Small intestine (tissue), 7 donors: ENCODE data around the gene C1orf105. TPM values are rescaled to one million over a fixed set of nuclear protein-coding genes. Genes with fewer than 3 reads are reported as not detected.
"Not testable (repeated sequence)": the region's sequence is repeated elsewhere in the genome, so short reads cannot be mapped to it uniquely, and the experiment has no call there.

ENCODE experiments used
- DNase-seq, 2 donors: peaks; one replicate each; pipeline versions ENCODE4 v3.0.0 to v3.0.0-alpha.2; 2013
- FAIRE-seq: peaks from 2 replicates; lab custom pipeline; 2012; peaks lifted over from hg19 to GRCh38; lab: Jason Lieb, UNC
- H3K27ac ChIP-seq, 3 donors: one replicate each; pipeline ENCODE4 v1.5.1; 2013; ENCODE audit warnings: low read length in 2 of 3, mild to moderate bottlenecking in 2 of 3, control low read depth in 1 of 3, inconsistent platforms in 1 of 3, low read depth in 1 of 3, moderate library complexity in 1 of 3
- H3K27me3 ChIP-seq, 3 donors: one replicate each; pipeline ENCODE4 v1.6.1; 2013; ENCODE audit warnings: low read length in 3 of 3, inconsistent platforms in 1 of 3; ENCODE audit not compliant: control insufficient read depth in 3 of 3, insufficient read depth in 3 of 3
- H3K36me3 ChIP-seq, 3 donors: one replicate each; pipeline ENCODE4 v1.6.1; 2013; ENCODE audit warnings: low read length in 3 of 3, inconsistent platforms in 1 of 3, low read depth in 1 of 3, mild to moderate bottlenecking in 1 of 3, moderate library complexity in 1 of 3; ENCODE audit not compliant: control insufficient read depth in 3 of 3, insufficient read depth in 2 of 3
- H3K4me1 ChIP-seq, 3 donors: one replicate each; pipeline ENCODE4 v1.6.1; 2013; ENCODE audit warnings: low read length in 2 of 3, inconsistent platforms in 1 of 3, low read depth in 1 of 3, mild to moderate bottlenecking in 1 of 3, moderate library complexity in 1 of 3; ENCODE audit not compliant: control insufficient read depth in 3 of 3, insufficient read depth in 2 of 3
- H3K4me3 ChIP-seq, 3 donors: one replicate each; pipeline ENCODE4 v1.5.1; 2013; ENCODE audit warnings: low read length in 3 of 3, control low read depth in 1 of 3, inconsistent platforms in 1 of 3, low read depth in 1 of 3, mild to moderate bottlenecking in 1 of 3, moderate library complexity in 1 of 3
- H3K9me3 ChIP-seq, 2 donors: one replicate each; pipeline ENCODE4 v1.6.1; 2013; ENCODE audit warnings: low read depth in 1 of 2, low read length in 1 of 2; ENCODE audit not compliant: control insufficient read depth in 2 of 2, insufficient read depth in 1 of 2
- WGBS, 3 donors: extraction: QIAGEN DNeasy Blood & Tissue Kit; methylation state at CpG; one replicate each; pipeline ENCODE4 v1.1.7; 2013; 5-methylcytosine and 5-hydroxymethylcytosine counted together
- polyA plus RNA-seq, 4 donors: library from polyadenylated mRNA; stranded (reverse) in 3 of 4; unstranded in 1 of 4; fragments of 200-250 nt in 3 of 4; fragments of 120-200 nt in 1 of 4; gene quantifications; one replicate each; pipeline versions ENCODE4 v1.2.1 to v1.2.3, GENCODE V29; 2013
- donor health status: healthy with polysubstance abuse.
- donor health status: control.
- donor health status: control.
- donor health status: Bipolar disorder and iron deficiency.
- donor health status: healthy.

C1orf105 gene
- polyA plus RNA-seq, 4 donors, result 0.10 to 1.1 (median 0.99) TPM; not detected in 1

DNA sequence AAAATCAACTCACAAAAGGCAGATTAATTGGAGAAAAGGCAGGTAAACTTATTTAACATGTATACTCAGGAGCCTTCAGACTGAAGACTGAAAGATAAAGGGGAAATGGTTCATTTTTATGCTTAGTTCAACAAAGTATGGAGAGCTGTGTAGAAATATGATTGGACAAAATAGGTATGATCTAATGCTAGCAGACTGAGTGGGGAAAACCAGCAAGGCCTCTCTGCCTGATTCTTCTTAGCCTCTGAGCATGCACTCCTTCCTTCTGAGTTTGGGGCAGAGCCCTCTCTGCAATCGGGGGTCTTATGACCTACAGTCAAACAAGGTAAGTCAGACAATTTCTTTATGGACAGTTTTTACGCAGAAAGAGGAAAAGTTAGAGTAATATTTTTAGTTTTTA, 73.7 kb downstream of the C1orf105 start:
- DNase-seq, result no peak
- H3K27me3 ChIP-seq, result no peaks in the 10 kb centered on the region
- peak overlapping the region in 1 of 3 donors; percentile 6 for H3K27ac ChIP-seq
- H3K4me1 ChIP-seq, result peaks cover 0 to 18% (median 3%) of the 10 kb centered on the region in 3 donors
- H3K4me3 ChIP-seq, result no peak overlapping the region
- no peak for FAIRE-seq
- WGBS, 3 donors, result 90 to 95% (median 93%) methylated on average over 2 of the region's 2 CpGs
- no peaks in the 10 kb centered on the region for H3K36me3 ChIP-seq
- H3K9me3 ChIP-seq, result no peaks in the 10 kb centered on the region

DNA sequence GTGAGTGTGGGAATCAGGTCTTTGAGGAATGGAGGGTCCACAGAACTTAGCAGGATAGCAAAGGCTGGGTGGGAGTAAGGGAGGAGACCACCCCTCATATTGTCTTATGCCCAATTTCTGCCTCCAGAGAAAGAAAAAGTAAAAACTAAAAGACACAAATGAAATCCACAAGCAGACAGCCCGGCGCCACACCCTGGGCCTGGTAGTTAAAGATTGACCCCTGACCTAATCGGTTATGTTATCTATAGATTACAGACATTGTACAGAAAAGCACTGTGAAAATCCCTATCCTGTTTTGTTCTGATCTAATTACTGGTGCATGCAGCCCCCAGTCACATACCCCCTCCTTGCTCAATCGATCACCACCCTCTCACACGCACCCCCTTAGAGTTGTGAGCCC, 75.6 kb downstream of the C1orf105 start:
- H3K36me3 ChIP-seq, DNase-seq, H3K27me3 ChIP-seq, H3K9me3 ChIP-seq, H3K4me3 ChIP-seq, FAIRE-seq: not testable (repeated sequence)
- 50 to 71% (median 70%) methylated on average over 5 of the region's 5 CpGs for WGBS, 3 donors
- H3K4me1 ChIP-seq, result peaks cover 2 to 27% (median 3%) of the 10 kb centered on the region in 3 donors
- peak overlapping the region in 2 of 3 donors; percentile 35 to 59 for H3K27ac ChIP-seq

DNA sequence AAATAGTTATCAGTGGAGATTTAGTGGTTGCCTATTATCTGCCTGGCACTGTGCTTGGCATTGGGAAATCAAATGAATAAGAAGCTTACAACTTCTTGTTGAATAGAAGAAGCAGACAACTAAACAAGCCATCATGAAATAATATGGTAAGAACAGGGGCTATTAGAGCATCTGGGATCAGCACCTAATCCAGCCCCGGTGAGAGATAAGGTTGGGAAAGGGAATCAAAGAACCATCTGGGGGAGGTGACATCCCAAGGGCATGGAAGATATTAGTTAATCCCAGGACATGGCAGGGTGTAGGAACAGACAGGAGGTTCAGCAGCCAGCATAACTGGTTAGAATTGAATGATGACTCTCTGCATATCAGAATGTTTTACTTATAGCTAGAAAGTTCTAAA, 76.2 kb downstream of the C1orf105 start:
- Histone ChIP-seq H3K27me3 (no peaks in the 10 kb centered on the region), H3K4me1 (peaks cover 2 to 27% (median 3%) of the 10 kb centered on the region in 3 donors), H3K4me3 (no peak overlapping the region), H3K9me3 (no peaks in the 10 kb centered on the region), H3K36me3 (no peaks in the 10 kb centered on the region), H3K27ac (peak overlapping the region in 1 of 3 donors; percentile 20)
- 25 to 58% (median 27%) methylated on average over 1 of the region's 1 CpG for WGBS, 3 donors
- FAIRE-seq (no peak), DNase-seq (no peak)

DNA sequence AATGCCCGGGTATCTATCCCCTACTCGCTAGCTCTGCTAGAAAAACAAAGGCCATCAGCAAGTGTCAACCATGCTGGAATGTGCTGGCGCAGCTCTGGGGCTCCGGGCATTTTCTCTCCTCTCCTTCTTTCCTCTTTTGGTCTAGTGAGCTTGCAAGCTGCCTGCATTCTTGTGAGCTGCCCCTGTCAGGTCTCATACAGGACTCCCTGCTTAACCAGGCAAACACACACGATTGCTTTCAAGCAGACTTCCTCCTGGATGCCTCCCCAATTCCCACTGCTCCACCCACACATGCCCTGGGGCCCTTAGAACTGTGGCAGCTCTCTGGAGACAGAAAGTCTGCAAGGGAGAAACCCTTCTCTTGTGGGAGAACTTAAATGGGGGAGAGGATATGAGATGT, 76.7 kb downstream of the C1orf105 start:
- FAIRE-seq, result no peak
- Histone ChIP-seq H3K4me3 (no peak overlapping the region), H3K36me3 (no peaks in the 10 kb centered on the region), H3K27me3 (no peaks in the 10 kb centered on the region), H3K27ac (peak overlapping the region in 1 of 3 donors; percentile 17), H3K4me1 (peaks cover 2 to 27% (median 3%) of the 10 kb centered on the region in 3 donors), H3K9me3 (no peaks in the 10 kb centered on the region)
- WGBS, 3 donors, result 55 to 76% (median 73%) methylated on average over 5 of the region's 5 CpGs
- DNase-seq, result no peak

DNA sequence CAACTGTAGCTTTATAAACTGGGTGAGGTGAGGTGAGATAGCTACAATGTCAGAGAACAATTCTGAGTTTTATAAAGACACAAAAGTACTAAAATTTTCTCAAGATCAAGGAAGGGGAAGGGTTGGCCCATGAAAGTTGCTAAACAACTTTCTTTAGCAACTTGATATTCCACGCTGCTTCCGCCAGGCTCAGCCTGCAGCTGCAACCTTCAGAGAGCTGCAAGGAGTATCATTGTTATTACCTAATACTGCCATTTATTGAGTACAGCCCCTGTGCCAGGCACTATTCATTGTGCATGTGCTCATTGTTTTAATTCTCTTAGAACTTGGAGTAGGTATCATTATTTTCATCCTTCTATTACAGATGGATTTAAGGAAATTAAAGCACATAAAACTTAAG, 78.4 kb downstream of the C1orf105 start:
- no peaks in the 10 kb centered on the region for H3K27me3 ChIP-seq
- no peak overlapping the region for H3K4me3 ChIP-seq
- no peaks in the 10 kb centered on the region for H3K36me3 ChIP-seq
- no peak for DNase-seq
- H3K9me3 ChIP-seq, result no peaks in the 10 kb centered on the region
- H3K27ac ChIP-seq, result peak overlapping the region in 2 of 3 donors; percentile 27 to 79
- 64 to 88% (median 81%) methylated on average over 2 of the region's 2 CpGs for WGBS, 3 donors
- no peak for FAIRE-seq
- peaks cover 2 to 27% (median 3%) of the 10 kb centered on the region in 3 donors for H3K4me1 ChIP-seq

DNA sequence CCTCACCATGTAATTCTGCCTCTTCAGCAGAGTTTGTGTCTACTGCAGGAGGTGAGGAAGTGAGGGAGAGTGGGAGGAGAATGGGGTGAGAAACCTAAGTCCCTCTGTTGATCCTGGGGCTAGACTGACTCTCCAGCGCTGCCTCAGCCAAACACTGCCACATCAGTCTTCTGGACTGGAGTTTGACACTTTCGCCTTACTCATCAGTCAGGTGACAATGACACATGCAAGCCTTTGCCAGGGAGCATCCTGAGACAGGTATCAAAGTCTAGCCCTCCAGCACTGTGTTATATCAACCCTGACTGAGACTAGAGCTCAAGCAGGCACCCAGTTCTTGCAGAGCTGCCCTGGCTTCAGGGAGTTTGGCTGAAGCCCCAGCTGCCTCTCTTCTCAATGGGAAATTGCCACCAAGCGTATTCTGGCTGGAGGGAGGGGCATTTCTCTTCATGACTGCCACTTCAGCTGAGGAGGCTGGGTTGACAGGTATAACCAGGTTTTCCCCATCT, 79.2 kb downstream of the C1orf105 start:
- Histone ChIP-seq H3K27ac (peak overlapping the region in 2 of 3 donors; percentile 64 to 79), H3K36me3 (no peaks in the 10 kb centered on the region), H3K4me3 (no peak overlapping the region), H3K4me1 (peaks cover 2 to 24% (median 3%) of the 10 kb centered on the region in 3 donors), H3K9me3 (no peaks in the 10 kb centered on the region), H3K27me3 (no peaks in the 10 kb centered on the region)
- FAIRE-seq, result no peak
- WGBS, 3 donors, result 19 to 63% (median 44%) methylated on average over 3 of the region's 3 CpGs
- peak; percentile 94 for DNase-seq

DNA sequence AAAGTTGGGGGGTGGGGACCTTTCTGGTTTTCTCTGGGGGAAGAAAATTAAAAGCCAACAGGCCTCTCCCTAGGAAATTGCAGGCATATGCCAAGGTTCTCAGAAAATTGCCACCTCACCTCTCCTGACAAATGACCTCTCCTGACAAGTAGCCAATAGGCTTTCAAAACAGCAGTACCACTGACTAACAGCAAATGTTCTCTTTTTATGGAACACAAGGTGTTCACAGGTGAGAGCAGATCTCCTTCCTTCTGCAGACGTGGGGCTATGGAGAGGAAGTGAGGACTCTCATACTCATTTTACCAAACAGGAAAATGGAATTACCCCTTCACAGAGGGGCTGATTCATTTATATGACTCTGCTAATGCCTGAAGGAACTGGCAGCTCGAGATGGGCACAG, 79.7 kb downstream of the C1orf105 start:
- no peaks in the 10 kb centered on the region for H3K36me3 ChIP-seq
- WGBS, 3 donors, result 53 to 65% (median 56%) methylated on average over 2 of the region's 2 CpGs
- H3K9me3 ChIP-seq, result no peaks in the 10 kb centered on the region
- no peaks in the 10 kb centered on the region for H3K27me3 ChIP-seq
- DNase-seq, result peak in 1 of 2 donors; percentile 36
- H3K4me1 ChIP-seq, result peaks cover 2 to 24% (median 3%) of the 10 kb centered on the region in 3 donors
- peak overlapping the region in 2 of 3 donors; percentile 64 to 79 for H3K27ac ChIP-seq
- no peak overlapping the region for H3K4me3 ChIP-seq
- FAIRE-seq, result no peak

DNA sequence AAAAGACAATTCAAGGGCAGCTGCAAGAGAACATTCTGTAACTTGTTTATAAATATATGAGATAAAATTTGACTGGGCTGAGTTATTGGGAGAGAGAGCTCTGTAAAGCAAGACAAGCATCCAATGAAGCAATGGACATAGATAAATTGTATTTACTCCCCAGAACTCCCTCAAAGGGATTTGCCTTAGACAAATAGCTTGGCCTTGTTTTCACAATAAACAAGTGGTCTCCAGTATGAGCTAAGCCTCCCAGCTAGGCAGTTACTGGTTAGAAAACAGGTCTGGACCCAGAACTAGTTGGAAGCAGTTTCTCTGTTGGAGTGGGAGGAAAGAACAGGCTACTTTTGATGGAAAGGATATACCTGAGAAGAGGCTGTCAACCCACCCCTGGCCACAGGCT, 87.3 kb downstream of the C1orf105 start:
- H3K27me3 ChIP-seq, result no peaks in the 10 kb centered on the region
- H3K4me3 ChIP-seq, result no peak overlapping the region
- no peak for FAIRE-seq
- no peak for DNase-seq
- no peaks in the 10 kb centered on the region for H3K4me1 ChIP-seq
- no peaks in the 10 kb centered on the region for H3K9me3 ChIP-seq
- no peaks in the 10 kb centered on the region for H3K36me3 ChIP-seq
- no peak overlapping the region for H3K27ac ChIP-seq

DNA sequence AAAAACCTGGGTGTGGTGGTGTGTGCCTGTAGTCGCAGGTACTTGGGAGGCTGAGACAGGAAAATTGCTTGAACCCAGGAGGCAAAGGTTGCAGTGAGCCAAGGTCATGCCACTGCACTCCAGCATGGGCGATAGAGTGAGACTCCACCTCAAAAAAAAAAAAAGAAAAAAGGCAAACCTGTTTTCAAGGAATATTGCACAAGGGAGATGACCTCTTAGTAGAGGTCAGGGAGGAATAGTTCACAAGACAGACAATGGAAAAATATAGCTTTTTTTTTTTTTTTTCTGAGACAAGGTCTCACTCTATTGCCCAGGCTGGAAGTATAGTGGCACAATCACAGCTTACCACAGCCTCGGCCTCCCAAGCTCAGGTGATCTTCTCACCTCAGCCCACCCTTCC, 90.0 kb downstream of the C1orf105 start:
- Histone ChIP-seq H3K9me3 (peaks cover 0 to 5% of the 10 kb centered on the region in 2 donors), H3K36me3 (no peaks in the 10 kb centered on the region), H3K4me3 (no peak overlapping the region), H3K4me1 (no peaks in the 10 kb centered on the region), H3K27ac (no peak overlapping the region), H3K27me3 (no peaks in the 10 kb centered on the region)
- DNase-seq (no peak), FAIRE-seq (no peak)
- WGBS, 3 donors, result 87 to 95% (median 93%) methylated on average over 3 of the region's 3 CpGs
